Testis (tissue), 2 donors: Measurements from ENCODE around the gene ANXA2R.

Source experiments
- CTCF ChIP-seq, 3 experiments: fragments of 450-650 bp in 2 of 3; fragments of 200-600 bp in 1 of 3; sonication (generic) in 1 of 3; IDR thresholded peaks; one replicate each; pipeline ENCODE4 v1.5.1; 2016 to 2019; ENCODE audit warnings: antibody characterized with exemption in 3 of 3, mild to moderate bottlenecking in 2 of 3, moderate library complexity in 1 of 3
- POLR2A ChIP-seq: fragments of 450-650 bp; IDR thresholded peaks from one replicate; pipeline ENCODE4 v1.6.1; 2017; ENCODE audit warnings: antibody characterized with exemption, mild to moderate bottlenecking, moderate library complexity

- no peak for TF ChIP-seq POLR2A
- TF ChIP-seq CTCF (IDR thresholded peaks at IDR 0.05), result no peak
Measured at GRCh38 chr5:43006424-43007202, 33.5 kb downstream of the ANXA2R start.
